ENCODE data around the gene CNTN4. TPM values are rescaled to one million over a fixed set of nuclear protein-coding genes. Genes with fewer than 3 reads are reported as not detected.

CNTN4 gene
- total RNA-seq, 1 donor from 2014 or later: 37.5 TPM

- Histone ChIP-seq H3K9me3 (no peaks in the 10 kb centered on the region), H3K27me3 (no peaks in the 10 kb centered on the region), H3K36me3 (no peaks in the 10 kb centered on the region), H3K4me1 (no peaks in the 10 kb centered on the region), H3K4me3 (no peak overlapping the region), H3K27ac (no peak overlapping the region)
- intact Hi-C loops (cut with DNase I): no loop called here
- no peak for DNase-seq (ENCODE audit: low spot score in 2 of 2)
- no peak for TF ChIP-seq CTCF (IDR thresholded peaks at IDR 0.05)
Observed at GRCh38 chr3:2706144-2706835, 607.6 kb downstream of the CNTN4 start.

- intact Hi-C loops (cut with DNase I): no loop called here
- Histone ChIP-seq H3K4me3 (no peak overlapping the region), H3K9me3 (no peaks in the 10 kb centered on the region), H3K27me3 (no peaks in the 10 kb centered on the region), H3K27ac (no peak overlapping the region), H3K4me1 (no peaks in the 10 kb centered on the region), H3K36me3 (no peaks in the 10 kb centered on the region)
- DNase-seq (ENCODE audit: low spot score in 2 of 2): no peak
- TF ChIP-seq CTCF (IDR thresholded peaks at IDR 0.05): no peak
Observed at GRCh38 chr3:2706836-2707210, 608.2 kb downstream of the CNTN4 start.

- no peak overlapping the region for H3K27ac ChIP-seq
- intact Hi-C loops (cut with DNase I): no loop called here
- no peaks in the 10 kb centered on the region for H3K9me3 ChIP-seq
- no peaks in the 10 kb centered on the region for H3K36me3 ChIP-seq
- no peaks in the 10 kb centered on the region for H3K27me3 ChIP-seq
- no peak for TF ChIP-seq CTCF (IDR thresholded peaks at IDR 0.05)
- no peak overlapping the region for H3K4me3 ChIP-seq
- no peak for DNase-seq (ENCODE audit: low spot score in 2 of 2)
- H3K4me1 ChIP-seq: no peaks in the 10 kb centered on the region
Observed at GRCh38 chr3:2711081-2711480, 612.4 kb downstream of the CNTN4 start.

GRCh38 chr3:2713923-2714322 lies 615.3 kb downstream of the CNTN4 start:
- Histone ChIP-seq H3K27ac (no peak overlapping the region), H3K27me3 (no peaks in the 10 kb centered on the region), H3K36me3 (no peaks in the 10 kb centered on the region), H3K4me1 (no peaks in the 10 kb centered on the region), H3K9me3 (no peaks in the 10 kb centered on the region), H3K4me3 (no peak overlapping the region)
- DNase-seq (ENCODE audit: low spot score in 2 of 2): no peak
- intact Hi-C loops (cut with DNase I): no loop called here
- no peak for TF ChIP-seq CTCF (IDR thresholded peaks at IDR 0.05)

- no peak for TF ChIP-seq CTCF (IDR thresholded peaks at IDR 0.05)
- H3K4me1 ChIP-seq: no peaks in the 10 kb centered on the region
- DNase-seq (ENCODE audit: low spot score in 2 of 2): no peak
- no peak overlapping the region for H3K27ac ChIP-seq
- intact Hi-C loops (cut with DNase I): no loop called here
- H3K9me3 ChIP-seq: no peaks in the 10 kb centered on the region
- no peak overlapping the region for H3K4me3 ChIP-seq
- H3K36me3 ChIP-seq: no peaks in the 10 kb centered on the region
- H3K27me3 ChIP-seq: no peaks in the 10 kb centered on the region
Observed at GRCh38 chr3:2714834-2715233, 616.2 kb downstream of the CNTN4 start.

- intact Hi-C loops (cut with DNase I): no loop called here
- Histone ChIP-seq H3K4me3 (no peak overlapping the region), H3K27ac (no peak overlapping the region), H3K27me3 (no peaks in the 10 kb centered on the region), H3K9me3 (no peaks in the 10 kb centered on the region), H3K36me3 (no peaks in the 10 kb centered on the region), H3K4me1 (no peaks in the 10 kb centered on the region)
- TF ChIP-seq CTCF (IDR thresholded peaks at IDR 0.05): no peak
- DNase-seq (ENCODE audit: low spot score in 2 of 2): no peak
Observed at GRCh38 chr3:2727101-2727500, 628.4 kb downstream of the CNTN4 start.
